ENCODE data around the gene ZFP36. TPM values are rescaled to one million over a fixed set of nuclear protein-coding genes. Genes with fewer than 3 reads are reported as not detected.
A peak's percentile ranks its signal among the peaks of the same experiment; 100 is the strongest.

ZFP36 gene
- polyA plus RNA-seq, 2 donors: 249 to 382 TPM

DNA sequence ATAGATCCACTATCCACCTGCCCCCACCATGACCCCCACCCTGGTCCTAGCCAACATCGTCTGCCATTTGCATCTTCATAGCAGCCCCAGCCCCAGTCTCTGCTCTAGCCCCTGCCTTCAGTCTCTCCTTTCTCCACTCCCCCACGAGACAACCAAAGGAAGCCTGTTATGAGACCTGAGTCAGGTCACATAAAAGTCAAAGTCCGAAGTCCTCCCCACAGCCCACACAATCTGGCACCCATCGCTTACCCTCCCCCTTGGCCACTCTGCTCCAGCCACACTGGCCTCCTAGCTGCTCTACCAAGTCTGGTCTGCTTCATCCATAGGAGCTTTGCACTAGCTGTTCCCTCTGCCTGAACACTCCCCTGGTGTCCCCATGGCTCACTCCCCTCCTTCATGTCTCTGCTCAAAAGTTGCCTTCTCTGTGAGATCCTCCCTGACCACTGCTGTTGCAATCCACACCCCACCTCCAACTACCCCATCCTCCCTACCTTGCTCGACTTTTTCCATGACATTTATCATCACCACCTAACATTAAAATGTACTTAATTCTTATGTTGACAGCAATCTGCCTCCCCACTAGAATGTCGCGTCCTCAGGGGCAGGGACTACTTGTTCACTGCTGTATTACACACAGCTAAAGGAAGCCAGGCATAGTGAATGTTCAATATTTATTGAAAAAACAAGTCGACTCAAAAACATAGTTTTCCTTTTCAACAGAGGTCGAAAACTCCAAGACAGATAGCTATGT, 4.6 kb downstream of the ZFP36 start:
- Histone ChIP-seq H3K4me3 (ENCODE audit: low read depth in 1 of 2, low read length in 2 of 2) (peak overlapping the region in 1 of 2 donors; percentile 94), H3K27me3 (ENCODE audit: control insufficient read depth in 1 of 2, insufficient read depth in 2 of 2, low read length in 2 of 2) (no peaks in the 10 kb centered on the region), H3K4me1 (ENCODE audit: control insufficient read depth in 2 of 2, insufficient read depth in 2 of 2, low read length in 1 of 2) (peaks cover 5 to 7% of the 10 kb centered on the region in 2 donors), H3K9me3 (ENCODE audit: control insufficient read depth in 2 of 2, insufficient read depth in 1 of 2, low read depth in 1 of 2, low read length in 1 of 2) (no peaks in the 10 kb centered on the region), H3K36me3 (ENCODE audit: control insufficient read depth in 2 of 2, insufficient read depth in 2 of 2, low read length in 1 of 2) (peaks cover 7 to 11% of the 10 kb centered on the region in 2 donors), H3K27ac (ENCODE audit: low read depth in 2 of 2, low read length in 1 of 2) (peak overlapping the region; percentile 100)
- 9 to 15% methylated on average over 9 of the region's 9 CpGs for WGBS, 2 donors

GRCh38 chr19:39411832-39412099, 5.1 kb downstream of the ZFP36 start:
- Histone ChIP-seq H3K4me3 (ENCODE audit: low read depth in 1 of 2, low read length in 2 of 2) (peak overlapping the region in 1 of 2 donors; percentile 94), H3K9me3 (ENCODE audit: control insufficient read depth in 2 of 2, insufficient read depth in 1 of 2, low read depth in 1 of 2, low read length in 1 of 2) (no peaks in the 10 kb centered on the region), H3K36me3 (ENCODE audit: control insufficient read depth in 2 of 2, insufficient read depth in 2 of 2, low read length in 1 of 2) (peaks cover 7 to 11% of the 10 kb centered on the region in 2 donors), H3K4me1 (ENCODE audit: control insufficient read depth in 2 of 2, insufficient read depth in 2 of 2, low read length in 1 of 2) (peaks cover 5 to 7% of the 10 kb centered on the region in 2 donors), H3K27me3 (ENCODE audit: control insufficient read depth in 1 of 2, insufficient read depth in 2 of 2, low read length in 2 of 2) (no peaks in the 10 kb centered on the region), H3K27ac (ENCODE audit: low read depth in 2 of 2, low read length in 1 of 2) (peak overlapping the region; percentile 81 to 100)
- 0% methylated on average over 7 of the region's 7 CpGs for WGBS, 2 donors

- Histone ChIP-seq H3K36me3 (ENCODE audit: control insufficient read depth in 2 of 2, insufficient read depth in 2 of 2, low read length in 1 of 2) (peaks cover 7 to 11% of the 10 kb centered on the region in 2 donors), H3K27me3 (ENCODE audit: control insufficient read depth in 1 of 2, insufficient read depth in 2 of 2, low read length in 2 of 2) (no peaks in the 10 kb centered on the region), H3K9me3 (ENCODE audit: control insufficient read depth in 2 of 2, insufficient read depth in 1 of 2, low read depth in 1 of 2, low read length in 1 of 2) (no peaks in the 10 kb centered on the region), H3K27ac (ENCODE audit: low read depth in 2 of 2, low read length in 1 of 2) (peak within 1 kb of the TSS; percentile 100), H3K4me1 (ENCODE audit: control insufficient read depth in 2 of 2, insufficient read depth in 2 of 2, low read length in 1 of 2) (peaks cover 5 to 7% of the 10 kb centered on the region in 2 donors), H3K4me3 (ENCODE audit: low read depth in 1 of 2, low read length in 2 of 2) (peak within 1 kb of the TSS; percentile 61 to 94)
- WGBS, 2 donors: 0% methylated on average over 59 to 60 of the region's 60 CpGs
Observed at GRCh38 chr19:39412100-39412866, 5.6 kb downstream of the ZFP36 start, which contains the start of gene PLEKHG2. TSS of gene PLEKHG2 (plus strand) at chr19:39412669. CDS start at chr19:39414087, 1,418 bp downstream.

DNA sequence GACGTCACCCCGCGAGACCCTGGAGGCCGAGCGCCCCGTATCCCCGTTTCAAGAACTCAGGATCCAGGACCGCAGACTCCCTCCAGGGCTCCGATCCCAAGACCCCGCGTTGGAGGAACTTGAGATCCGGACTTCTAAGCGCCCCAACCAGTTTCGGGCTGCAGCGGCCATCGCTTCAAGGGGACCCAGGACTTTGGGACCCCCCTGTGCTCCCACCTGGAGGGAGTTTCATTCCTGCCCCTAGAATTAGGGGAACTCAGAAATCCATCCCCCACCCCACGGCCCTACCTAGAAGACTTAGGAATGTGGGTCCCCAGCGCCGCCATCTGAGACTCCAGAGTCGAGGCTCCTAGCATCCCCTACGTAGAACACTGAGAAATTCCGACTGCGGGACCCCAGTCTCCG, 6.2 kb downstream of the ZFP36 start:
- 0% methylated on average over 24 of the region's 24 CpGs for WGBS, 2 donors
- Histone ChIP-seq H3K4me3 (ENCODE audit: low read depth in 1 of 2, low read length in 2 of 2) (peak overlapping the region; percentile 56 to 61), H3K27me3 (ENCODE audit: control insufficient read depth in 1 of 2, insufficient read depth in 2 of 2, low read length in 2 of 2) (no peaks in the 10 kb centered on the region), H3K36me3 (ENCODE audit: control insufficient read depth in 2 of 2, insufficient read depth in 2 of 2, low read length in 1 of 2) (peaks cover 4 to 9% of the 10 kb centered on the region in 2 donors), H3K4me1 (ENCODE audit: control insufficient read depth in 2 of 2, insufficient read depth in 2 of 2, low read length in 1 of 2) (peaks cover 5 to 7% of the 10 kb centered on the region in 2 donors), H3K27ac (ENCODE audit: low read depth in 2 of 2, low read length in 1 of 2) (peak overlapping the region; percentile 86 to 94), H3K9me3 (ENCODE audit: control insufficient read depth in 2 of 2, insufficient read depth in 1 of 2, low read depth in 1 of 2, low read length in 1 of 2) (no peaks in the 10 kb centered on the region)

GRCh38 chr19:39413272-39413910, 6.7 kb downstream of the ZFP36 start:
- Histone ChIP-seq H3K27me3 (ENCODE audit: control insufficient read depth in 1 of 2, insufficient read depth in 2 of 2, low read length in 2 of 2) (no peaks in the 10 kb centered on the region), H3K4me3 (ENCODE audit: low read depth in 1 of 2, low read length in 2 of 2) (peak overlapping the region; percentile 56 to 61), H3K9me3 (ENCODE audit: control insufficient read depth in 2 of 2, insufficient read depth in 1 of 2, low read depth in 1 of 2, low read length in 1 of 2) (no peaks in the 10 kb centered on the region), H3K4me1 (ENCODE audit: control insufficient read depth in 2 of 2, insufficient read depth in 2 of 2, low read length in 1 of 2) (peaks cover 5 to 7% of the 10 kb centered on the region in 2 donors), H3K27ac (ENCODE audit: low read depth in 2 of 2, low read length in 1 of 2) (peak overlapping the region; percentile 86 to 94), H3K36me3 (ENCODE audit: control insufficient read depth in 2 of 2, insufficient read depth in 2 of 2, low read length in 1 of 2) (peaks cover 0 to 4% of the 10 kb centered on the region in 2 donors)
- WGBS, 2 donors: 2 to 3% methylated on average over 43 to 54 of the region's 54 CpGs

- no peaks in the 10 kb centered on the region for H3K36me3 ChIP-seq (ENCODE audit: control insufficient read depth in 2 of 2, insufficient read depth in 2 of 2, low read length in 1 of 2)
- no peaks in the 10 kb centered on the region for H3K9me3 ChIP-seq (ENCODE audit: control insufficient read depth in 2 of 2, insufficient read depth in 1 of 2, low read depth in 1 of 2, low read length in 1 of 2)
- no peaks in the 10 kb centered on the region for H3K27me3 ChIP-seq (ENCODE audit: control insufficient read depth in 1 of 2, insufficient read depth in 2 of 2, low read length in 2 of 2)
- peak overlapping the region; percentile 56 to 61 for H3K4me3 ChIP-seq (ENCODE audit: low read depth in 1 of 2, low read length in 2 of 2)
- H3K4me1 ChIP-seq (ENCODE audit: control insufficient read depth in 2 of 2, insufficient read depth in 2 of 2, low read length in 1 of 2): peaks cover 5 to 7% of the 10 kb centered on the region in 2 donors
- H3K27ac ChIP-seq (ENCODE audit: low read depth in 2 of 2, low read length in 1 of 2): peak overlapping the region; percentile 86 to 94
- 43 to 46% methylated on average over 18 of the region's 18 CpGs for WGBS, 2 donors
Observed at GRCh38 chr19:39413911-39414608, 7.4 kb downstream of the ZFP36 start.

DNA sequence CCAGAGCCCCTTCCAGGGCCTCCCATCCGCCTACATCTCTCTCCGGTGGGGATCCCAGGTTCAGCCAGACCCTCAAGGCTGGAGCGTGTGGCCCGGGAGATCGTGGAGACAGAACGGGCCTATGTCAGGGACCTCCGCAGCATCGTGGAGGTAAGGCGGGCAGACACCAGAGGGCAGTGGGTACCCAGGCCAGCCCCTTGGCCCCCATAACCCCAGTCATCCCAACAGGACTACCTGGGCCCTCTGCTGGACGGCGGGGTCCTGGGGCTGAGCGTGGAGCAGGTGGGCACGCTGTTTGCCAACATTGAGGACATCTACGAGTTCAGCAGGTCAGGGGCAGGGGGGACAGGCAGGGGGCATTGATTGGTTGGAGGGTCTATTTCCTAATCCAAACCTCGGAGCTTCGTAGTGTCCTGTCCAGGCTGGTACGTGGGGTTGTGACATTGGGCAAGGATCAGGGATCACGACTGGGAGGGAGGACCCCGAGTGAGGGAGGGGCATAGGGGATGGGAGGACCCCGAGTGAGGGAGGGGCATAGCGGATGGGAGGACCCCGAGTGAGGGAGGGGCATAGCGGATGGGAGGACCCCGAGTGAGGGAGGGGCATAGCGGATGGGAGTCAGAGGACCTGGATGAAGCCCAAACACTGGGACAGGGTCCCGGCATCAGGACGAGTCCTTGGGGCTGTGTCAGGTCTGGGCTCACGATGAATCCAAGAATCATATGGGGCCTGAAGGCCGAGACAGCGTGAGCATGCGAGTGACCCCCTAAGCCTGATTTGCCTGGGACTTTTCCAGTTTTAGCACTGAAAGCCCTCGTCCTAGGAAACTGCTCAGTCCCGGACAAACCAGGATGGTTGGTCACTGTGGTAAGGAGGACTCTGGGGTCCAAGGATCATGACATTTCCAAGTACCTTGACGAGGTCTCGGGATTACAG, 8.7 kb downstream of the ZFP36 start:
- Histone ChIP-seq H3K9me3 (ENCODE audit: control insufficient read depth in 2 of 2, insufficient read depth in 1 of 2, low read depth in 1 of 2, low read length in 1 of 2) (no peaks in the 10 kb centered on the region), H3K27me3 (ENCODE audit: control insufficient read depth in 1 of 2, insufficient read depth in 2 of 2, low read length in 2 of 2) (no peaks in the 10 kb centered on the region), H3K36me3 (ENCODE audit: control insufficient read depth in 2 of 2, insufficient read depth in 2 of 2, low read length in 1 of 2) (no peaks in the 10 kb centered on the region), H3K4me1 (ENCODE audit: control insufficient read depth in 2 of 2, insufficient read depth in 2 of 2, low read length in 1 of 2) (peaks cover 5 to 6% of the 10 kb centered on the region in 2 donors), H3K27ac (ENCODE audit: low read depth in 2 of 2, low read length in 1 of 2) (peak overlapping the region in 1 of 2 donors; percentile 36), H3K4me3 (ENCODE audit: low read depth in 1 of 2, low read length in 2 of 2) (no peak overlapping the region)
- WGBS, 2 donors: 71 to 73% methylated on average over 35 of the region's 35 CpGs

DNA sequence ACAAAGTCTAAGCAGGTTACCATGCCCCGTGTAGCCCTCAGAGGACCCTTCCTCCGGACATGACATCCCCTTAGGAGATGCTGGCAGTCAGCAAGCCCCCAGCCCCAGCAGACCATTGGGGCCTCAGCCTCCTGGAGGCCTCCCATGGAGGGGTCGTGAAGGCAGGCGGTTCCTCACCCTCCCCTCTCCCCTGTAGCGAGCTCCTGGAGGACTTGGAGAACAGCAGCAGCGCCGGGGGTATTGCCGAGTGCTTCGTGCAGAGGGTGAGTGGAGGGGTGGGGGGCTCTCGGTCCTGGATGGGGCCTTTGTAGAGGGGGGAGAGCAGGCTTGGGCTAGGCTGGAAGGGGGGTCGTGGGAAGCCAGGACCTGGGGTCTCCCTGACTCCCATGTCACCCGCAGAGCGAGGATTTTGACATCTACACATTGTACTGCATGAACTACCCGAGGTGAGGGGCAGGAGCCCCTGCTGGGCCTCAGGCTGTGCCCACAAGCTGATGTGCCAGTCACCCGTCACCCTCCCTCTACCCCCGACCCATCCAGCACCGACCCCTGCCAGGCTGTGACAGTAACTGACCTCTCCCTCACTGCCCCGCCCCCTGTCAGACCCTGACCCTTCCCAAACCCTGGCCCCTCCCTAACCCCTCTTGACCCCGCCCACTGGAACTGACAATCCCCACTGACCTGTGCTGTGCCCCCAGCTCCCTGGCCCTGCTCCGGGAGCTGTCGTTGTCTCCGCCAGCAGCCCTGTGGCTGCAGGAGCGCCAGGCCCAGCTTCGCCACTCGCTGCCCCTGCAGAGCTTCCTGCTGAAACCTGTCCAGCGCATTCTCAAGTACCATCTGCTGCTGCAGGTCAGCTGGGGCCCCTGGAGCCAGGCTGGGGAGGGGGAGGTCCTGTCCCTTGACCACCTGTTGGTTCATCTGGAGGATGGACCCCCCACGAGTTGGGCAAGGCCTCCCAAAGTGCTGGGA, 9.8 kb downstream of the ZFP36 start:
- no peak overlapping the region for H3K27ac ChIP-seq (ENCODE audit: low read depth in 2 of 2, low read length in 1 of 2)
- no peaks in the 10 kb centered on the region for H3K27me3 ChIP-seq (ENCODE audit: control insufficient read depth in 1 of 2, insufficient read depth in 2 of 2, low read length in 2 of 2)
- no peak overlapping the region for H3K4me3 ChIP-seq (ENCODE audit: low read depth in 1 of 2, low read length in 2 of 2)
- H3K4me1 ChIP-seq (ENCODE audit: control insufficient read depth in 2 of 2, insufficient read depth in 2 of 2, low read length in 1 of 2): peaks cover 0 to 5% of the 10 kb centered on the region in 2 donors
- H3K36me3 ChIP-seq (ENCODE audit: control insufficient read depth in 2 of 2, insufficient read depth in 2 of 2, low read length in 1 of 2): no peaks in the 10 kb centered on the region
- WGBS, 2 donors: 78 to 80% methylated on average over 24 to 27 of the region's 27 CpGs
- no peaks in the 10 kb centered on the region for H3K9me3 ChIP-seq (ENCODE audit: control insufficient read depth in 2 of 2, insufficient read depth in 1 of 2, low read depth in 1 of 2, low read length in 1 of 2)
